Right ventricle myocardium superior (tissue), 1 donor: ENCODE data around the gene OR1S2. TPM values are rescaled to one million over a fixed set of nuclear protein-coding genes. Genes with fewer than 3 reads are reported as not detected.
A peak's percentile ranks its signal among the peaks of the same experiment; 100 is the strongest.
"Not testable (repeated sequence)": the region's sequence is repeated elsewhere in the genome, so short reads cannot be mapped to it uniquely, and the experiment has no call there.

Experiments used
- ATAC-seq: fragments of 200-7000 bp; cut with Tn5 transposase; one replicate; pipeline ENCODE4 v1.9.1; 2020; ENCODE audit warnings: mild to moderate bottlenecking; ENCODE audit not compliant: poor library complexity
- DNase-seq: peaks from one replicate; pipeline ENCODE4 v3.0.0-alpha.2; 2020
- intact Hi-C: fragments of 100-400 bp; cut with DNase I; formaldehyde crosslinking; loops from one replicate; pipeline ENCODE4 v1.11.2; 2022
- long read RNA-seq: library from polyadenylated mRNA; unstranded; transcript quantifications from one replicate; pipeline ENCODE4 v2.0.0, GENCODE V29; 2021
- total RNA-seq: library from RNA; stranded (reverse); fragmentation: NEBNext Ultra II Directional; extraction: Animal tissue kit (Norgen Biotek cat#: 25700); gene quantifications from one replicate; pipeline ENCODE4 v1.2.1, GENCODE V29; 2021
- donor health status: DM: no; HTN: yes; CAD: no; lungs with severe emphysema.

The OR1S2 gene, protein sequence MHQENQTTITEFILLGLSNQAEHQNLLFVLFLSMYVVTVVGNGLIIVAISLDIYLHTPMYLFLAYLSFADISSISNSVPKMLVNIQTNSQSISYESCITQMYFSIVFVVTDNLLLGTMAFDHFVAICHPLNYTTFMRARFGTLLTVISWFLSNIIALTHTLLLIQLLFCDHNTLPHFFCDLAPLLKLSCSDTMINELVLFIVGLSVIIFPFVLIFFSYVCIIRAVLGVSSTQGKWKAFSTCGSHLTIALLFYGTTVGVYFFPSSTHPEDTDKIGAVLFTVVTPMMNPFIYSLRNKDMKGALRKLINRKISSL
- not detected for total RNA-seq
- long read RNA-seq, result 0 reads

DNA sequence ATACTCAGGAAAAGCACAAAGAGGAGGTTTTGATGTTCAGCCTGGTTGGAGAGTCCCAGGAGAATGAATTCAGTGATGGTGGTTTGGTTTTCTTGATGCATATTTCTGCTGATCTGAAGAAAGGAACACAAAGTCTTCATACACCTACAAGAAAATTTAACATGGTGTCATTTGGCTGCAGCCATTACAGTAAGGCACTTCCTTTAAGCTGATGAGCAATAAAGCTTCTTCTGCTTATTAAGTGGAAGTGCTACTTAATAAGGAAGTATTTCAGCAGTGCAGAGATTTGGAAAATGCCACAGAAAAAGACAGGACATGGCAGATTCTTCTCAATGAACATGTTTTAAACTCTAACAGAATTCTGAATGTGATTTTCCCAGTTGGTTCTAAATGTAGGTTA, at the start of gene OR1S2:
OR1S2 (minus strand) TSS at position 101 of the 400 bp plus-strand sequence; CDS start at position 101, 0 bp downstream.
- intact Hi-C loops, result no loop called here
- DNase-seq (no peak), ATAC-seq (no peak)

DNA sequence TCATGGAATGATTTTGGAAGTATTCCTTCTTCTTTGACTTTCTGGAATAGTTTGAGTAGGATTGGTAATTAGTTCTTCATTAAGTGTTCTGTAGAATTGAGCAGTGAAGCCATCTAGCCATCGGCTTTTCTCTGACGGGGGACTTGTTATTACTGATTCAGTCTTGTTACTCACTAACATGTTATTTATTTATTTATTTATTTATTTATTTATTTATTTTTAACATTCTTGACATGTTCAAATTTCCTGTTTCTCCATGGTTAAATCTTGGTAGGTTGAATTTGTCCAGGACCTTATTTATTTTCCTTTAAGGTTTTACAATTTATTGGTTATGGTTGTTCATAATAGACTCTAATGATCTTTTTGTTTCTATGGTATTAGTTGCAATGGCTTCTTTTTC, 40.0 kb upstream of the OR1S2 start:
- DNase-seq (no peak), ATAC-seq (no peak)
- intact Hi-C loops, result no loop called here

DNA sequence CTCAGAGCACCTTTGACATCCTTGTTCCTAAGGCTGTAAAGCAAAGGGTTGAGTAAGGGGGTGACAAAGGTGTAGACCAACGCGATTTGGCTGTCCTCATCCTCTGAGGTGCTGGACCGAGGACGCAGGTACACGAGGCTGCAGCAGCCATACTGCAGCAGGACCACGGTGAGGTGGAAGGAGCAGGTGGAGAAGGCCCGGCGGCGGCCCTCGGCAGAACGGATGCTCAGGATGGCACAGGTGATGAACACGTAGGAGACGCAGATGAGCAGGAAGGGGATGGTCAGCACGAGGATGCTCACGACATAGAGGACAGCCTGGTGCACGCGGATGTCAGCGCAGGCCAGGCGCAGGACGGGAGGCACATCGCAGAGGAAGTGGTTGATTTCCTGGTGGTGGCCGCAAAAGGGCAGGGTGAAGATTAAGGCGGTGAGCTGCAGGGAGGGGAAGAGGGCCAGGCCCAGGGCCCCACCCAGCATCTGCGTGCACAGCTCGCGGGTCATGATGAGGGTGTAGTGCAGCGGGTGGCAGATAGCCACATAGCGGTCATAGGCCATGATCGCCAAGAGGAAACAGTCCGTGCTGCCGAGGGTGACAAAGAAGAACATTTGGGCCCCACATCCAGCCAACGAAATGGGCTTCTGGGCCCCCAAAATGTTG, 24.1 kb upstream of the OR1S2 start:
- intact Hi-C loops, result no loop called here
- DNase-seq (no peak), ATAC-seq (no peak)

DNA sequence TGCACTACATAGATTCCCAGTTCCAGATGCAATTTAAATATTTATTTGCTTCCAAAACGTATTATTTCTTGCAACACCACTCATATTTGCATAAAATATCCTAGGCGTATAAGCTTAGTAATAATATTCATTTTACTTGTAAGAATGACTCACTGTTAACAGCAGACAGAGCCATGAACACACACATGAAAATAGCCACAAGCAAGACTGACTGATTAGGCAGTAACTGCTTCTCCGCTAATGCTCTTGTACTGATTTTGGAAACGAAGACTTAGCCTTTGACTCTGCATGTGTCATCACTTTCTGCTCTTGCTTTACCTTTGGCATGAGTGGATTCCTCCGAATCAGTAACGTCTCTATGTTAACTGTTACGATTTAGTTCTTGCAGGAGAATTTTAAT, 18.8 kb upstream of the OR1S2 start:
- DNase-seq, result no peak

DNA sequence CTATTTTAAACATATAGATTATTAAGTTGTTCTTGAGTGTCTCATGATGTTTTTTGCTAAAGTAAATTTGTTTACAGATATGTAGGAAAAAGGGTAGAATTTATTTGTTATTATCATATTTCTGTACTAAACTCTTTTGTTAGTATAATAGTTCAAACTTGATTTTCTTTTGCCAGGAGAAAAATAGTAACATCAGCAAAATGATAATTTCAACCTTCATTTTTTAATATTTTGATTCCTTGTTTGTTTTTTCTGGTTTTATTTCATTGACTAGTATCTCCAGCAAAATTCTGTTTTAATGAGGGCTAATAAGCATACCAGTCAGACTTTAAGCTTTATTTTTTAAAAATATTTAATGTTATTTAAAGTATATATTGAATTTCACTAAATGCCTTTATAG, 12.5 kb upstream of the OR1S2 start:
- ATAC-seq (no peak), DNase-seq (no peak)
- intact Hi-C loops, result no loop called here

More for the DNA sequence above, 18.8 kb upstream of the OR1S2 start:
- ATAC-seq, result no peak
- intact Hi-C loops, result no loop called here

DNA sequence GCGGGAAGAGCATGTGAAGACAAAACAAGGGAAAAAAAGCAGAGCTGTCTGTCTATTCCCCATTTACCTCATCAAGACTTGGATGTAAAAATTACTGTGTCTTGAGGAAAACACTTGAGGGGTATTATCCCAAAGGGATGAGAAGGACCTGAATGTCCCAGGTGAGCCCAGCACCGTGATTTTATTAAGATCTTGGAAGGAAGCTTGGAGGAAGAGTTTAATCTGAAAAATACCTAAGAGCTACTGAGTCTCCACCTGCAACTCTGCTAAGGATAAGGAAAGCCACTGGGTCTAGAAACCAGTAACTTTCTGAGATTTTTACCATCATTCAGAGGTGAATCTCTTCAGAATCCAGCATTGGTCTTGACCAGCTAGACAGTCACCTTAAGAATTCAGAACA, 8.5 kb upstream of the OR1S2 start, which contains the start of gene OR1S1:
OR1S1 (plus strand) TSS at position 301 of the 400 bp plus-strand sequence.
- DNase-seq, ATAC-seq, intact Hi-C loops: not testable (repeated sequence)

DNA sequence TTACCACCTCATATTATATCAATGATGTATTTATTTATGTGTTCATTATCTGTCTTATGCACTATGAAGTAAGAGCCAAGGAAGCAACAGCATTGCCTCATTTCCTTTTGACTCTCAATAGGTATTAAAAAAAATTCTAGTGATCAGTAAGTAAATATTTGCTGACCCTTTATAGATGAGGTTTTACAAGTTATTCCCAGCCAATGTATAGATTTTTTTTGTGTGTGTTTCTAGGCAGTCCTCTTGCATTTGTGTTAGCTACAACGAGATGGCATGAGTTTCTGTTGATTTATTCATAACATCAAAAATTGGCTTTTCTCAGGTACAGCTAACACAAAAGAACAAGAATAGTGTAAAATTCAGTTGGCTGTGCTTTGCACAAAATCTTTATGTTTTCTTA, 4.7 kb downstream of the OR1S2 start:
- DNase-seq (no peak), ATAC-seq (no peak)
- intact Hi-C loops, result no loop called here

DNA sequence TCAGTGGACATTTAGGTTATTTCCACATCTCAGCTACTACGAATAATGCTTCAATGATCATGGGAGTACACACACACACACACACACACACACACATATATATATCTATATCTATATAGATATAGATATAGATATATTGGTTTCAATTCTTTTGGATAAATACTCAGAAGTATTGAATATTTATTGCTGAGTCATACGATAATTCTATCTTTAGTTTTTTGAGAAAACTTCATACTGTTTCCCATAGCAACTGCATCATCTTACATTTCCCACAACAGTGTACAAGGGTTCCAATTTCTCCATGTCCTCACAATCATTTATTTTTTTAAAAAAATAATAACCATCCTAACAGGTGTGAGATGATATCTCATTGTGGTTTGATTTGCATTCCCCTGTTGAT, 8.0 kb downstream of the OR1S2 start:
- ATAC-seq (no peak), DNase-seq (no peak)
- intact Hi-C loops, result no loop called here

DNA sequence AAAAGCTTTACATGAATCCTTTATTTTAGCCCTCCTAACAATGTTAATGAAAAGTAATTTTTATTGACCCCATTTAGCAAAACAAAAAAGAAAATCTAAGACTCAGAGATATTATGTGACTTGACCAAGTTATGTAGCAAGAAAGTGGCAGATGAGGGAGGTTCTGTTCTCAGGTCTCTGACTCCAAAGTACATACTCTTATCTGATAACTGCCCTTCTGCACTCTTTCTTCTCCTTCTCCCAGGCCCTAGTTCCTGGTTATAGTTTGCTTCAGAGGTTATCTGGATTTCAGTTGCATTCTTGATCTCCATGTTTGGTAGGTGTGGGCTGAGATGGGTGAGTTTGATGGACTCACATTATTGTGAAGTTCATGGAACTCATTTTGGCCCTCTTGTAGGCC, 10.6 kb downstream of the OR1S2 start:
- DNase-seq (no peak), ATAC-seq (no peak)
- intact Hi-C loops, result no loop called here

DNA sequence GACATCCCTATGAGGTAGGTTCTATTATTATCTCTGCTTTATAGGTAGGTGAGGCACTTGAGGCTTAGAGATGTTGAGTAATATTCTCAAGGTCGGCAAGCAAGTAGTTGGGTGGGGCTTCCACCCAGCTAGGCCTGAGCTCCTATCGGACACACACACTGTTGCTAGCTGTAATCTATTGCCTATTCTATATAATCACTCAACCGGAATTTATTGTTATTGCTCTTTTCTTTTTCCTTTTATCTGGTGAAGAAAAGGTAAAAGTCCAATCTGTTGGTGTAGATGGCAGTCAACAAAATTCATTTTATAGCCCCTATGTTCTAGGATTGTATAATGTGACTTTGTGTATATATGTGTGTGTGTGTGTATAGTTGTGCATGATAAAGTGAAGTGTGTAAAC, 11.7 kb downstream of the OR1S2 start:
- intact Hi-C loops, result no loop called here
- no peak for ATAC-seq
- no peak for DNase-seq

DNA sequence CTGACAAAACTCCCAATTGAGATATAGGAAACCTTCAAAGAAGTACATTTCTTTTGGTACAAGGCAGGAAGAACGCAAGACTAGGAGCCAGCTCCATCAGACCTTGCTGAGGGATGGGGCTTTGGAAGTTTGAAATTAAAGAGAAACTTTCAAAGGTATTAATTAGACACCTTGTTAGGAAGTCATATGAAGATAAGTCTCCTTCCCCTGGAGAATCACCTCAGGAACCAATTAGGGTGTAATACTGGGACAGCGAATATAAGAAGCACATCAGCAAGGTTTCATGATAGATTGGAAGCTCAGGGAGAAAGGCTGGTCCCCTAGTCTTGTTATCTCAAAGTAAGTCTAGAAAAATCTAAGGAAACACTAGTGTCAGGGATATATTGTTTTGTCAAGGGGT, 15.2 kb downstream of the OR1S2 start, which contains the start of gene OR9Q2:
OR9Q2 (plus strand) TSS at position 301 of the 400 bp plus-strand sequence. CDS start 1,421 bp downstream, outside the sequence.
- ATAC-seq (no peak), DNase-seq (no peak)
- intact Hi-C loops, result no loop called here

DNA sequence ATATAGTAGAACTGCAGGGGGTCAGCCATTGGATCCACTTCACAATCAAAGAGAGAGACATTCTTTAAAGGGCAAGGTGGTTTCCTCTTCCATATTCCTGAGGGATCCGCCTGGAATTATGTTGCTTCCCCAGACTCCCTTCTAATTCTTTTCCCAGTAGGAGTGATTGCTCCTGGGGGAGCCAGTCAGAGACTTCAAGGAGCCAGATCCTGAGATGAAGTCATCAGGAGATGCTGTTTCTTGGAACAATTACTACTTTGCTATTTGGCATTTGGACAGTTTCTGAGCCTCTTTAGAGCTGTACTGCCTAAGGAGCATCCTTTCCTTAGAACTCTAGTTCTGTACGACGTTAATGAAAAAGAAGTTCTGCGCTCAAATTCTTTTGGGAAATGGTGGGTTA, 17.0 kb downstream of the OR1S2 start:
- ATAC-seq, result peak; percentile 49
- intact Hi-C loops, result no loop called here
- DNase-seq, result no peak

DNA sequence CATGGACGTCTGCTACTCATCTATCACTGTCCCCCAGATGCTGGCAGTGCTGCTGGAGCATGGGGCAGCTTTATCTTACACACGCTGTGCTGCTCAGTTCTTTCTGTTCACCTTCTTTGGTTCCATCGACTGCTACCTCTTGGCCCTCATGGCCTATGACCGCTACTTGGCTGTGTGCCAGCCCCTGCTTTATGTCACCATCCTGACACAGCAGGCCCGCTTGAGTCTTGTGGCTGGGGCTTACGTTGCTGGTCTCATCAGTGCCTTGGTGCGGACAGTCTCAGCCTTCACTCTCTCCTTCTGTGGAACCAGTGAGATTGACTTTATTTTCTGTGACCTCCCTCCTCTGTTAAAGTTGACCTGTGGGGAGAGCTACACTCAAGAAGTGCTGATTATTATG, 24.3 kb downstream of the OR1S2 start:
- ATAC-seq, result no peak
- DNase-seq, result no peak
- intact Hi-C loops, result no loop called here

DNA sequence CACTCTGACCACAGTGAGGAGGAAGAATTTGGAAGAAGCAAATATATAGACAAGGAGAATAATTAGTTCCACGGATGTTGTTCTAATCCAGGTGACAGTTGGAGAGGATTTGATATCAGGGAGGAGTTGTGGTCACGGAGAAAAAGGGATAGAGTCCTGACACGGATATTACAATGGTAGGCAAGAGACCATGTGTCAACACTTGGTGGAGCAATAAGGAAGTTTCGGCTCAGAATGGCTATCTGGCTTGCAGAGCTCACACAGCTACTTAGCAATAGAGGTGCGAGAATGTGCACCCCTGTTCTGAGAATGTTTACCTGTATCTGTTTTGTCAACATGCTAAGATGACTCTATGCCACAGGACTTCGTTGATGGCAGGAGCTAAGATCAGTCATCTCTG, 25.5 kb downstream of the OR1S2 start:
- DNase-seq, result no peak
- intact Hi-C loops, result no loop called here
- no peak for ATAC-seq

DNA sequence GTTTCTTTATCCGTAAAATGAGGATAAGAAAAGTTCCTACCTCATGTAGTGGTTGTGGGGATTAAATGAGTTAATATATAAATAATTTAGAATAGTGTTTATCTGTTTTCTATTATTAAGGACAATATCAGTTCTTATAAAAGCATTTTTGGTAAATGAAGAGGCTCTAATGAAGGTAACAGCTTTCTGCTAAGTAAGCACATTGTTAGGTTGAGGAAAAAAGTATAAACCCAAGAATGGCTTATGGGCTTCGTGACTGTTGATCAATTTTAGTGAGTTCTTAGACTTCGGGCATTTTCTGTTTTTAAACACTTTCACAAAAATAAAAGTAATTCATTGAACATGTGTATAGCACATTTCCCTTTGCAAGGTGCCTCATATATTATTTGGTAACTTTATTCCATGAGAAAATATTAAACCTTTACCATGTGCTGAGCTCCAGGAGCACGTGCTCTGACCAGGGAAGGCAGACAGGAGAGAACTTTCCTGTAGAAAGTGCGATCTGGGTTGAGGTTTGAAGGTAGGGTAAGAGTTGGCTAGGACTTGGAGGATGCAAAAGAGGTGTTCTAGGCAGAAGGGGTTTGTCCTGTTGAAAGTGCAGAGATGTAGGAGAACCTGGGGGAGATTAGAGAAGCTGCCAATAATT, 26.4 kb downstream of the OR1S2 start:
- DNase-seq, result no peak
- intact Hi-C loops, result no loop called here
- ATAC-seq, result no peak

DNA sequence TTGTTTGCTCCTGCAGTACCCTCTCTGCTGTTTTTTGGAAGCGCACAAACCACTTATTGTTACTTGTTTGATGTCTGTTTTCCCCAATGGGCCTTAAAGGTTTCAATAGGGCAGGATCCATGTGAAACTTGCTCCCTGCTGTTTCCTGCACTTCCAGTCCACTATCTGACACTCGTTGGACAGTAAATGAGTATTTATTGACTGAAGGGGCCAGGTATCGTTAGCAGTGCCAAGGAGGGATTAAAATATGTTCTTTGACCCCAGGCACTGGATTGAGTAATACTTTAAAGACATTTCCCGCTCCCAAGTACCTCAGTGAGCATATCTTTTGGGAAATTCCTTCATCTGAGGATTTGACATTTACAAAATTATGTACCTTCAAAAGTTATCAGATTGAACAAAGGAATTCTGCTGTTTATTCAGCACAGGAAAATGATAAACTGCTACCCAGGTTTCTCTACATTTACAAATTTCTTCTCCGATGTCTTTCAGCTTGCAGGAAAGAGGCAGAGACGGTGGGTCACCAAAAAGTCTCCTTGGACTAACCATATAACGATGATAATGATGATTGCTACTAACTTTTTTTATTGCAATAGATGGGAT, 38.3 kb downstream of the OR1S2 start:
- intact Hi-C loops, result no loop called here
- ATAC-seq, result no peak

DNA sequence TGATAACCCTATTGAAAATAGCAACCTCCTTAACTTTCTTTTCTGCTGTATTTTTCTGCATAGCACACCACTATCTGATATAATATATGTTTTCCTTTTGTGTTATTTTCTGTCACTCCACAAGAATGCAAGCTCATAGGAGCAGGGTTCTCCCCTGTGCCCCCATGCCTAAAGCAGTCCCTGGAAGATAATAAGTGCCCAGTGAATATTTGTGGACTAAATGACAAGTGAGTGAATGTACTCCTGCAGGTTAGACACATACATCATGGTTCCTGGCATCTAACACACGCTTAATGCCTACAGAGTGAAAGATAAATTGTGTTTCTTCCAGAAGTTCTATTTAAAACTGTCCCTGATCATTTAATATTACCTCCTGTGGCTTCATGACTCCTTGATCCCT, 39.0 kb downstream of the OR1S2 start:
- DNase-seq, result no peak
- intact Hi-C loops, result no loop called here
- ATAC-seq, result no peak

More for the DNA sequence above, 38.3 kb downstream of the OR1S2 start:
- no peak for DNase-seq

DNA sequence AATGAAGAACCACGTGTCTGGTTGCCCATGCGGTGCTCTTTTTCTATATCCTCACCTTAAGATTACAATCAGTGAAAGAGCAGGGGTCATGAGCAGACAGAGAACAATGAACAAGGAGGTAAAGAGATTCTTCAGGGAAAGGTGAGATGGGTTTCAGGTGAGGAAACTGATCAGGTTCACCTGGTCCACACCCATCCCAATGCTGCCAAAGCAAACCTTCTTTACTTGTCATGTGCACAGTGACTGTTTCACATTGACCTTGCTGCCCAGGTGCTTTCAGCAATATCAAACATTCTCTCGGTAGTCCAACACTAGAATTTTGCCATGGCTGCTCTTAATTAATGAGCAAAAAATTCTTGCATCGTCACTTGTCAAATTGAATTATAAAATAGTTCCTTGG, 39.6 kb downstream of the OR1S2 start:
- ATAC-seq (no peak), DNase-seq (no peak)
- intact Hi-C loops, result no loop called here
